ENCODE results near the gene MSX1. TPM values are rescaled to one million over a fixed set of nuclear protein-coding genes. Genes with fewer than 3 reads are reported as not detected.

Gene MSX1
- total RNA-seq, 1 donor from 2014 or later: 3.4 TPM

DNA sequence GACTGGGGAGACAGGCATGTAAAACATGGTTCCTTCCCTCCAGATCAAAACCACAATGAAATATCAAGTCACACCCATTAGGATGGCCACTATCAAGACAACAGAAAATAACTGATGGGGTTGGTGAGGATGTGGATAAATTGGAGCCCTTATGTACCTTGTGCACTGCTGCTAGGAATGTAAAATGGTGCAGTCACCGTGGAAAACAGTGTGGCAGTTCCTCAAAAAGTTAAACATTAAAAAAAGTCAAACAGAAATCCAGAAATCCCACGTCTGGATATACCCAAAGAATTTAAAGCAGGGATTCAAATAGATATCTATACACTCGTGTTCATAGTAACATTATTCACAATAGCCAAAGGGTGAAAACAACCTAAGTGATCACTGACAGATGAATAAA, 35.2 kb upstream of the MSX1 start:
- no peak for DNase-seq
- TF ChIP-seq, protein P1, sequence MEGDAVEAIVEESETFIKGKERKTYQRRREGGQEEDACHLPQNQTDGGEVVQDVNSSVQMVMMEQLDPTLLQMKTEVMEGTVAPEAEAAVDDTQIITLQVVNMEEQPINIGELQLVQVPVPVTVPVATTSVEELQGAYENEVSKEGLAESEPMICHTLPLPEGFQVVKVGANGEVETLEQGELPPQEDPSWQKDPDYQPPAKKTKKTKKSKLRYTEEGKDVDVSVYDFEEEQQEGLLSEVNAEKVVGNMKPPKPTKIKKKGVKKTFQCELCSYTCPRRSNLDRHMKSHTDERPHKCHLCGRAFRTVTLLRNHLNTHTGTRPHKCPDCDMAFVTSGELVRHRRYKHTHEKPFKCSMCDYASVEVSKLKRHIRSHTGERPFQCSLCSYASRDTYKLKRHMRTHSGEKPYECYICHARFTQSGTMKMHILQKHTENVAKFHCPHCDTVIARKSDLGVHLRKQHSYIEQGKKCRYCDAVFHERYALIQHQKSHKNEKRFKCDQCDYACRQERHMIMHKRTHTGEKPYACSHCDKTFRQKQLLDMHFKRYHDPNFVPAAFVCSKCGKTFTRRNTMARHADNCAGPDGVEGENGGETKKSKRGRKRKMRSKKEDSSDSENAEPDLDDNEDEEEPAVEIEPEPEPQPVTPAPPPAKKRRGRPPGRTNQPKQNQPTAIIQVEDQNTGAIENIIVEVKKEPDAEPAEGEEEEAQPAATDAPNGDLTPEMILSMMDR (IDR thresholded peaks at IDR 0.05; ENCODE audit: borderline replicate concordance): no peak

DNA sequence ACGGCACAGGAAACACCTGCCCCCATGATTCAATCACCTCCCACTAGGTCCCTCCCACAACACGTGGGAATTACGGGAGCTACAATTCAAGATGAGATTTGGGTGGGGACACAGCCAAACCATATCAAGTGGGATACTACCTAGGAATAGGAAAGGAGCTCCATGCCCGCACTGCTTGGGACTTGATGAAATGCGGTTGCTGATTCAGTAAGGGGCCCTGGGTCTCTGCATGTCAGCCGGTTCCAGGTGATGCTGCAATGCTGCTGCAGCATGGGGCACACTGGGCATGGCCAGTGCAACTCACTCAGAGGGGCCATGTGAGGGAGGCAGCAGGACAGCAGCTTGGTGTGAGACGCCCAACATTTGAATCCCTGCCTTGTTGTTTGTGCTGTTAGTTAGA, 34.0 kb upstream of the MSX1 start:
- TF ChIP-seq, protein P1 (IDR thresholded peaks at IDR 0.05; ENCODE audit: borderline replicate concordance): no peak
- peaks cover 49% of the 10 kb centered on the region for H3K27me3 ChIP-seq (ENCODE audit: low read depth)
- H3K4me3 ChIP-seq: no peak overlapping the region
- intact Hi-C loops (cut with micrococcal nuclease): no loop called here
- H3K9me3 ChIP-seq (replicated peaks): peaks cover 16% of the 10 kb centered on the region
- no peak for DNase-seq
- no peak overlapping the region for H3K27ac ChIP-seq (replicated peaks)
- H3K4me1 ChIP-seq: no peaks in the 10 kb centered on the region
- no peaks in the 10 kb centered on the region for H3K36me3 ChIP-seq

More for the DNA sequence above, 35.2 kb upstream of the MSX1 start:
- H3K4me3 ChIP-seq: no peak overlapping the region
- intact Hi-C loops (cut with micrococcal nuclease): no loop called here
- no peaks in the 10 kb centered on the region for H3K36me3 ChIP-seq
- H3K27me3 ChIP-seq (ENCODE audit: low read depth): peaks cover 41% of the 10 kb centered on the region
- H3K27ac ChIP-seq (replicated peaks): no peak overlapping the region
- H3K4me1 ChIP-seq: no peaks in the 10 kb centered on the region
- H3K9me3 ChIP-seq (replicated peaks): peaks cover 16% of the 10 kb centered on the region

DNA sequence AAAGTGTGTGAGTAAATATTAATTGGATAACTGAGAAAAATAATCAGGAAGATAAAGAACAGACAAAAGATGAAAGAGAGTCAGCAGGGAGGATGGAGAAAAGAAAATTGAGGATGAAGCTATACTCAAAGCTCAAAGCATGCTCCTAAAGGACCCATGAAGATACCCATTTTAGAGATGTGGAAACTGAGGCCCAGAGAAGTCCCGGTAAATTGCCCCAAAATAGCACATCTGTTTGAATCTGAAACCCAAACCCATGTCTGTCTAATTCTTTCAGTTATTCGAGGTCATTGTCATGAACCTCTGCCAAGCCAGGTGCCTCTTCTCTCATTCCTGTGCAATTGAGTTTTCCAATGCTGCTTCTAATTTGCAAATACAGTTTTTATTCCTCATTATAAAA, 29.6 kb upstream of the MSX1 start:
- TF ChIP-seq, protein P1 (IDR thresholded peaks at IDR 0.05; ENCODE audit: borderline replicate concordance): no peak
- Histone ChIP-seq H3K4me3 (no peak overlapping the region), H3K27ac (replicated peaks) (no peak overlapping the region), H3K4me1 (no peaks in the 10 kb centered on the region), H3K27me3 (ENCODE audit: low read depth) (peaks cover 59% of the 10 kb centered on the region), H3K9me3 (replicated peaks) (peaks cover under 1% of the 10 kb centered on the region), H3K36me3 (no peaks in the 10 kb centered on the region)
- no peak for DNase-seq
- intact Hi-C loops (cut with micrococcal nuclease): no loop called here

DNA sequence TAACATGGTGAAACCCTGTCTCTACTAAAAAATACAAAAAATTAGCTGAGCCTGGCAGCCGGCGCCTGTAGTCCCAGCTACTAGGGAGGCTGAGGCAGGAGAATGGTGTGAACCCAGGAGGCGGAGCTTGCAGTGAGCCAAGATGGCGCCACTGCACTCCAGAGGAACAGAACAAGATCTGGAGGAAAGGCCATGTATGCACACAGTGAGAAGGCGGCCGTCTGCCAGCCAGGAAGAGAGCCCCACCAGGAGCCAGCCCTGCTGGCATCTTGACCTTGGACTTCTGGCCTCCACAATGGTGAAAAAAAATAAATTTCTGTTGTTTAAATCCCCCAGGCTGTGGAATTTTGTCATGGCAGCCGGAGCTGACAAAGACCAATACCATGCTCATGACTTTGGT, 28.2 kb upstream of the MSX1 start:
- no peak overlapping the region for H3K27ac ChIP-seq (replicated peaks)
- no peaks in the 10 kb centered on the region for H3K4me1 ChIP-seq
- intact Hi-C loops (cut with micrococcal nuclease): no loop called here
- no peak overlapping the region for H3K4me3 ChIP-seq
- TF ChIP-seq, protein P1 (IDR thresholded peaks at IDR 0.05; ENCODE audit: borderline replicate concordance): no peak
- DNase-seq: no peak
- peaks cover 63% of the 10 kb centered on the region for H3K27me3 ChIP-seq (ENCODE audit: low read depth)
- H3K36me3 ChIP-seq: no peaks in the 10 kb centered on the region
- peaks cover 14% of the 10 kb centered on the region for H3K9me3 ChIP-seq (replicated peaks)

DNA sequence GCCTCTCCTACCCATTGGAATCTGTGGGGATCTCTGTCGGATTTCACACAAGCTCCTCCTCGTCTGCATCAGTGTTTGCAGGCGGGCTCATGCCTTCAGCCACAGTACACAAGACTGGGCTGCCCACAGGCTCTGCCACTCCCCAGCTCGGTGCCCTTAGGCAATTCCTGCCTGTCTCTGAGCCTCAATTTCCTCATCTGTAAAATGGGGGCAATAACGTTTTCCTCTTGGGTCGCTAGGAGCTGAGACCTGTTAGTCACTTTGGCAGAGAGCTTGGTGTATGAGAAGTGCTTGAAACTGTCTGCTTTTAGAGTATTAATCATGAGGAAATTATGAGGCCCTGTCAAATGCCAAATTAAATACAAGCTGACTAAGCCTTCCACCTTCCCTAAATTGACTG, 27.6 kb upstream of the MSX1 start:
- intact Hi-C loops (cut with micrococcal nuclease): no loop called here
- H3K4me1 ChIP-seq: no peaks in the 10 kb centered on the region
- H3K27ac ChIP-seq (replicated peaks): no peak overlapping the region
- H3K36me3 ChIP-seq: no peaks in the 10 kb centered on the region
- TF ChIP-seq, protein P1 (IDR thresholded peaks at IDR 0.05; ENCODE audit: borderline replicate concordance): no peak
- H3K4me3 ChIP-seq: no peak overlapping the region
- H3K9me3 ChIP-seq (replicated peaks): peaks cover 16% of the 10 kb centered on the region
- H3K27me3 ChIP-seq (ENCODE audit: low read depth): peaks cover 65% of the 10 kb centered on the region
- DNase-seq: no peak

DNA sequence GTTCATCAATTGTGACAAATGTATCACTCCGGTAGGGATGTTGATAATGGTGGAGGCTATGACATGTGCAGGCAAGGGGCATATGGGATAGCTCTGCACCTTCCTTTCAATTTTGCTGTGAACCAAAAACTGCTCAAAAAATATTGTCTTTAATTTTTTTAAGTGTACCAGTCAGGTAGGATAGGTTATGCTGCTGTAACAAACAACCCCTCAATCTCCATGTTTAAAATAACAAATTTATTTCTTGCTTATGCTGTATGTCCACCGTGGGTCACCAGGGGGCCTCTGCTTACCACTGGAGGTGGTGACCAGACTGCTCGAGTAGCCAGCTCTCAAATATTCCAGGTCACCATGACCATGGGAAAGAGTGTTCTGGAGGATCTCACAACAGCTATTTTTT, 23.4 kb upstream of the MSX1 start:
- TF ChIP-seq, protein P1 (IDR thresholded peaks at IDR 0.05; ENCODE audit: borderline replicate concordance): no peak
- H3K4me3 ChIP-seq: no peak overlapping the region

More for the DNA sequence above, 23.4 kb upstream of the MSX1 start:
- H3K9me3 ChIP-seq (replicated peaks): peaks cover 16% of the 10 kb centered on the region
- H3K27me3 ChIP-seq (ENCODE audit: low read depth): peaks cover 66% of the 10 kb centered on the region
- DNase-seq: no peak
- no peak overlapping the region for H3K27ac ChIP-seq (replicated peaks)
- H3K4me1 ChIP-seq: no peaks in the 10 kb centered on the region
- intact Hi-C loops (cut with micrococcal nuclease): no loop called here
- H3K36me3 ChIP-seq: no peaks in the 10 kb centered on the region
